K562 (cell line): ENCODE measurements around the gene SOAT1. TPM values are rescaled to one million over a fixed set of nuclear protein-coding genes. Genes with fewer than 3 reads are reported as not detected.

Source experiments
- AFF4 ChIP-seq: sonication (generic); formaldehyde crosslinking; IDR thresholded peaks from 2 replicates; pipeline ENCODE4 v1.8.0; 2023; ENCODE audit warnings: mild to moderate bottlenecking, missing genetic modification reagents
- ELF2 ChIP-seq: fragments of 250-450 bp; sonication (Bioruptor Pico); IDR thresholded peaks from 2 replicates; pipeline ENCODE4 v1.5.0; 2021; ENCODE audit warnings: mild to moderate bottlenecking
- HDAC1 ChIP-seq, 2 experiments: fragments of 450-650 bp; IDR thresholded peaks; 2 replicates each; pipeline ENCODE4 v1.6.1; 2016 to 2017; ENCODE audit warnings: inconsistent platforms in 1 of 2, mild to moderate bottlenecking in 1 of 2, moderate library complexity in 1 of 2
- HNRNPUL1 ChIP-seq: fragments of 200-400 bp; formaldehyde crosslinking; IDR thresholded peaks from 2 replicates; pipeline ENCODE4 v1.6.1; 2017; ENCODE audit warnings: low read length
- KDM2B ChIP-seq: fragments of 250-450 bp; sonication (Bioruptor Pico); IDR thresholded peaks from 2 replicates; pipeline ENCODE4 v1.8.0; 2021; ENCODE audit warnings: mild to moderate bottlenecking, moderate library complexity
- NR2C2 ChIP-seq, 2 experiments: fragments of 200-800 bp in 1 of 2; sonication (Bioruptor generic) in 1 of 2; sonication (generic) in 1 of 2; formaldehyde crosslinking in 1 of 2; IDR thresholded peaks; 2 replicates each; pipeline versions ENCODE4 v1.6.1 to v1.8.0; 2016 to 2022; ENCODE audit warnings: mild to moderate bottlenecking in 1 of 2, missing compliant biosample characterization in 1 of 2, missing genetic modification characterization in 1 of 2, missing genetic modification reagents in 1 of 2
- PHF20 ChIP-seq: fragments of 450-650 bp; IDR thresholded peaks from 2 replicates; pipeline ENCODE4 v1.6.1; 2018; ENCODE audit not compliant: partially characterized antibody
- POLR2H ChIP-seq: IDR thresholded peaks from 2 replicates; pipeline ENCODE4 v1.6.1; 2016; ENCODE audit warnings: missing genetic modification characterization, low read depth, mild to moderate bottlenecking, control low read depth, missing compliant biosample characterization, moderate library complexity
- PRDM10 ChIP-seq: fragments of 450-650 bp; IDR thresholded peaks from 2 replicates; pipeline ENCODE4 v1.6.1; 2018; ENCODE audit not compliant: partially characterized antibody
- RBBP5 ChIP-seq: fragments of 200-600 bp; sonication (generic); IDR thresholded peaks from 2 replicates; pipeline ENCODE4 v1.6.1; 2012; ENCODE audit warnings: borderline replicate concordance, mild to moderate bottlenecking, low read length, control low read depth, inconsistent platforms; ENCODE audit not compliant: insufficient read depth, poor library complexity, severe bottlenecking
- TEAD2 ChIP-seq: fragments of 450-650 bp; IDR thresholded peaks from 2 replicates; pipeline ENCODE4 v1.6.1; 2016; ENCODE audit warnings: missing genetic modification characterization, control low read depth, missing compliant biosample characterization
- ZNF165 ChIP-seq: fragments of 250-450 bp; sonication (Bioruptor Pico); IDR thresholded peaks from 2 replicates; pipeline ENCODE4 v1.4.0; 2020; ENCODE audit warnings: borderline replicate concordance
- ZNF24 ChIP-seq: fragments of 450-650 bp; IDR thresholded peaks from 2 replicates; pipeline ENCODE4 v1.6.1; 2016
- polyA plus RNA-seq, 8 experiments: library from polyadenylated mRNA; depleted of rRNA in 4 of 8; stranded (reverse) in 5 of 8; unstranded in 3 of 8; fragments of >200 nt; fragmentation: Nextera tagmentation in 2 of 8; fragmentation: Illumina TruSeq in 1 of 8; extraction: Ambion mirVana in 2 of 8; extraction: Trizol in 1 of 8; gene quantifications; 2 replicates each; pipeline versions ENCODE4 v1.2.1 to v1.2.3, GENCODE V29; 2011 to 2014; ENCODE audit warnings: inconsistent platforms in 1 of 8, missing spikeins in 1 of 8
- total RNA-seq, 7 experiments: library from RNA; depleted of rRNA in 6 of 7; stranded (reverse); fragments of >200 nt in 6 of 7; fragmentation: Illumina TruSeq in 2 of 7; extraction: Trizol in 2 of 7; gene quantifications; 2 replicates each; pipeline versions ENCODE4 v1.2.1 to v1.2.3, GENCODE V29; 2011 to 2021; ENCODE audit warnings: low replicate concordance in 1 of 7
- TF ChIP-seq, protein P1 (sequence below), 2 experiments: fragments of 450-650 bp; conservative IDR thresholded peaks; 2 replicates each; pipeline ENCODE4 v1.6.1; 2017; ENCODE audit warnings: mild to moderate bottlenecking in 2 of 2, moderate library complexity in 2 of 2
- TF ChIP-seq, protein P2 (sequence below): conservative IDR thresholded peaks from 2 replicates; pipeline ENCODE4 v1.6.1; 2011; ENCODE audit warnings: low read depth, mild to moderate bottlenecking, low read length; ENCODE audit not compliant: control insufficient read depth

Gene SOAT1
- total and polyA plus RNA-seq, 9 of the 15 experiments (the other 6 are each of a cell fraction or from before 2014, with no cell fraction given): 5.5 to 29.1 (median 17.3) TPM

GRCh38 chr1:179366093-179366800 is 72.7 kb downstream of the SOAT1 start (continued):
- TF ChIP-seq NR2C2 (CRISPR knock-in tag; IDR thresholded peaks at IDR 0.05) (no peak), NR2C2 (tag; IDR thresholded peaks at IDR 0.05) (peak; percentile 62), KDM2B (CRISPR knock-in tag) (0 out of 2 replicates have a peak, but pooled peaks have one; percentile 58), TEAD2 (tag) (no peak), HNRNPUL1 (no peak), ZNF165 (0 out of 2 replicates have a peak, but pooled peaks have one; percentile 0), PRDM10 (peak; percentile 93), POLR2H (tag) (peak; percentile 4; the same call in 1 of the 2 replicates), PHF20 (peak; percentile 1), AFF4 (CRISPR knock-in tag) (0 out of 2 replicates have a peak, but pooled peaks have one; percentile 16), RBBP5 (peak; percentile 18), ELF2 (CRISPR knock-in tag) (0 out of 2 replicates have a peak, but pooled peaks have one; percentile 2), HDAC1 (IDR thresholded peaks at IDR 0.05) (peak in 1 of 2 experiments; percentile 65; a peak in 1 of 4 replicates), ZNF24 (0 out of 2 replicates have a peak, but pooled peaks have one; percentile 14)
- TF ChIP-seq, protein P1, sequence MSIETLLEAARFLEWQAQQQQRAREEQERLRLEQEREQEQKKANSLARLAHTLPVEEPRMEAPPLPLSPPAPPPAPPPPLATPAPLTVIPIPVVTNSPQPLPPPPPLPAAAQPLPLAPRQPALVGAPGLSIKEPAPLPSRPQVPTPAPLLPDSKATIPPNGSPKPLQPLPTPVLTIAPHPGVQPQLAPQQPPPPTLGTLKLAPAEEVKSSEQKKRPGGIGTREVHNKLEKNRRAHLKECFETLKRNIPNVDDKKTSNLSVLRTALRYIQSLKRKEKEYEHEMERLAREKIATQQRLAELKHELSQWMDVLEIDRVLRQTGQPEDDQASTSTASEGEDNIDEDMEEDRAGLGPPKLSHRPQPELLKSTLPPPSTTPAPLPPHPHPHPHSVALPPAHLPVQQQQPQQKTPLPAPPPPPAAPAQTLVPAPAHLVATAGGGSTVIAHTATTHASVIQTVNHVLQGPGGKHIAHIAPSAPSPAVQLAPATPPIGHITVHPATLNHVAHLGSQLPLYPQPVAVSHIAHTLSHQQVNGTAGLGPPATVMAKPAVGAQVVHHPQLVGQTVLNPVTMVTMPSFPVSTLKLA (conservative IDR thresholded peaks at IDR 0.05): peak in 1 of 2 experiments; percentile 47; a peak in 1 of 4 replicates
- TF ChIP-seq, protein P2, sequence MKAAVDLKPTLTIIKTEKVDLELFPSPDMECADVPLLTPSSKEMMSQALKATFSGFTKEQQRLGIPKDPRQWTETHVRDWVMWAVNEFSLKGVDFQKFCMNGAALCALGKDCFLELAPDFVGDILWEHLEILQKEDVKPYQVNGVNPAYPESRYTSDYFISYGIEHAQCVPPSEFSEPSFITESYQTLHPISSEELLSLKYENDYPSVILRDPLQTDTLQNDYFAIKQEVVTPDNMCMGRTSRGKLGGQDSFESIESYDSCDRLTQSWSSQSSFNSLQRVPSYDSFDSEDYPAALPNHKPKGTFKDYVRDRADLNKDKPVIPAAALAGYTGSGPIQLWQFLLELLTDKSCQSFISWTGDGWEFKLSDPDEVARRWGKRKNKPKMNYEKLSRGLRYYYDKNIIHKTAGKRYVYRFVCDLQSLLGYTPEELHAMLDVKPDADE: 0 out of 2 replicates have a peak, but pooled peaks have one; percentile 2
